GM23338 (cell line): ENCODE data around the gene UPP2. TPM values are rescaled to one million over a fixed set of nuclear protein-coding genes. Genes with fewer than 3 reads are reported as not detected.
A peak's percentile ranks its signal among the peaks of the same experiment; 100 is the strongest.

Source experiments
- ATAC-seq: fragments of 200-7000 bp; cut with Tn5 transposase; 3 replicates; pipeline ENCODE4 v1.9.1; 2020
- DNase-seq: peaks from one replicate; pipeline ENCODE4 v3.0.0-alpha.2; 2015; ENCODE audit warnings: low spot score
- H2AFZ ChIP-seq: fragments of 200-600 bp; sonication (generic); 2 replicates; pipeline ENCODE4 v1.8.0; 2016; ENCODE audit warnings: antibody characterized with exemption, mild to moderate bottlenecking, moderate library complexity
- H3F3A ChIP-seq: fragments of 200-600 bp; sonication (generic); replicated peaks from 2 replicates; pipeline ENCODE4 v1.8.0; 2017; ENCODE audit warnings: antibody characterized with exemption, mixed run types, low read depth
- H3K27ac ChIP-seq: fragments of 200-600 bp; sonication (generic); 2 replicates; pipeline ENCODE4 v1.6.1; 2016; ENCODE audit warnings: low read depth
- H3K27me3 ChIP-seq: fragments of 200-600 bp; sonication (generic); 2 replicates; pipeline ENCODE4 v1.8.0; 2016; ENCODE audit warnings: mild to moderate bottlenecking, mixed run types, moderate library complexity; ENCODE audit not compliant: insufficient read depth
- H3K36me3 ChIP-seq: fragments of 200-600 bp; sonication (generic); 2 replicates; pipeline ENCODE4 v1.8.0; 2016; ENCODE audit warnings: mild to moderate bottlenecking; ENCODE audit not compliant: insufficient read depth
- H3K4me1 ChIP-seq: fragments of 200-600 bp; sonication (generic); 2 replicates; pipeline ENCODE4 v1.8.0; 2016; ENCODE audit warnings: mild to moderate bottlenecking, moderate library complexity; ENCODE audit not compliant: insufficient read depth
- H3K4me2 ChIP-seq: fragments of 200-600 bp; sonication (generic); 2 replicates; pipeline ENCODE4 v1.7.1; 2017; ENCODE audit warnings: mixed run types
- H3K4me3 ChIP-seq: fragments of 200-600 bp; sonication (generic); 2 replicates; pipeline ENCODE4 v1.6.1; 2016; ENCODE audit warnings: mixed run types
- H3K79me2 ChIP-seq: fragments of 200-600 bp; sonication (generic); replicated peaks from 2 replicates; pipeline ENCODE4 v1.8.0; 2017; ENCODE audit warnings: mild to moderate bottlenecking; ENCODE audit not compliant: insufficient read depth
- H3K9me2 ChIP-seq: fragments of 200-600 bp; sonication (generic); 2 replicates; pipeline ENCODE4 v1.8.0; 2017; ENCODE audit not compliant: insufficient read depth
- H4K20me1 ChIP-seq: fragments of 200-600 bp; sonication (generic); replicated peaks from 2 replicates; pipeline ENCODE4 v1.8.0; 2017; ENCODE audit warnings: mild to moderate bottlenecking; ENCODE audit not compliant: insufficient read depth
- H3K27ac Mint-ChIP-seq: 2 replicates; pipeline ENCODE4 v1.8.0; 2020; ENCODE audit warnings: inconsistent platforms, mild to moderate bottlenecking, moderate library complexity, mixed read lengths
- H3K27me3 Mint-ChIP-seq: 3 replicates; pipeline ENCODE4 v1.8.0; 2022; ENCODE audit warnings: low read depth, mild to moderate bottlenecking, moderate library complexity, mixed read lengths, inconsistent platforms; ENCODE audit not compliant: insufficient read depth, poor library complexity
- H3K36me3 Mint-ChIP-seq: 3 replicates; pipeline ENCODE4 v1.8.0; 2021; ENCODE audit warnings: low read depth, mild to moderate bottlenecking, inconsistent platforms, moderate library complexity, mixed read lengths
- H3K4me1 Mint-ChIP-seq: 3 replicates; pipeline ENCODE4 v1.8.0; 2020; ENCODE audit warnings: mild to moderate bottlenecking, inconsistent platforms, mixed read lengths
- H3K4me3 Mint-ChIP-seq: 3 replicates; pipeline ENCODE4 v1.8.0; 2021; ENCODE audit warnings: moderate library complexity, mild to moderate bottlenecking, inconsistent platforms, mixed read lengths
- H3K9me3 Mint-ChIP-seq: 3 replicates; pipeline ENCODE4 v1.8.0; 2020; ENCODE audit warnings: moderate library complexity, mild to moderate bottlenecking, inconsistent platforms, mixed read lengths
- CREB1 ChIP-seq: fragments of 250-450 bp; sonication (Bioruptor Pico); IDR thresholded peaks from 2 replicates; pipeline ENCODE4 v1.5.0; 2020; ENCODE audit warnings: low read depth, mild to moderate bottlenecking, moderate library complexity
- CTCF ChIP-seq, 2 experiments: fragments of 200-600 bp in 1 of 2; sonication (generic) in 1 of 2; conservative IDR thresholded peaks; 2 replicates each; pipeline versions ENCODE4 v1.5.1 to v1.6.1; 2016 to 2017; ENCODE audit warnings: antibody characterized with exemption in 2 of 2, low read depth in 2 of 2, mild to moderate bottlenecking in 2 of 2, moderate library complexity in 1 of 2
- ETS1 ChIP-seq: IDR thresholded peaks from 2 replicates; pipeline ENCODE4 v1.6.1; 2016; ENCODE audit warnings: antibody characterized with exemption
- EZH2 ChIP-seq: fragments of 200-600 bp; sonication (generic); IDR thresholded peaks from one replicate; pipeline ENCODE4 v1.8.0; 2017; ENCODE audit warnings: antibody characterized with exemption, mild to moderate bottlenecking, low read depth; ENCODE audit not compliant: unreplicated experiment
- EZH2phosphoT487 ChIP-seq: fragments of 200-600 bp; sonication (generic); IDR thresholded peaks from one replicate; pipeline ENCODE4 v1.8.1; 2018; ENCODE audit warnings: antibody characterized with exemption; ENCODE audit not compliant: unreplicated experiment
- JUNB ChIP-seq: IDR thresholded peaks from one replicate; pipeline ENCODE4 v1.6.1; 2016; ENCODE audit warnings: antibody characterized with exemption; ENCODE audit not compliant: unreplicated experiment
- NANOG ChIP-seq: IDR thresholded peaks from 2 replicates; pipeline ENCODE4 v1.6.1; 2016; ENCODE audit warnings: antibody characterized with exemption, borderline replicate concordance
- POLR2AphosphoS5 ChIP-seq: IDR thresholded peaks from 2 replicates; pipeline ENCODE4 v1.6.1; 2016; ENCODE audit warnings: antibody characterized with exemption, low read depth
- STAT1 ChIP-seq: IDR thresholded peaks from one replicate; pipeline ENCODE4 v1.6.1; 2016; ENCODE audit warnings: antibody characterized with exemption; ENCODE audit not compliant: unreplicated experiment
- ZNF114 ChIP-seq: fragments of 250-450 bp; sonication (Bioruptor Pico); IDR thresholded peaks from 2 replicates; pipeline ENCODE4 v1.5.0; 2020; ENCODE audit warnings: mild to moderate bottlenecking, moderate library complexity
- ZNF331 ChIP-seq: fragments of 250-450 bp; sonication (Bioruptor Pico); IDR thresholded peaks from 2 replicates; pipeline ENCODE4 v1.5.0; 2020; ENCODE audit warnings: low read depth, mild to moderate bottlenecking, moderate library complexity
- polyA plus RNA-seq: library from polyadenylated mRNA; unstranded; fragments of >200 nt; fragmentation: Nextera tagmentation; extraction: Ambion mirVana; gene quantifications from 2 replicates; pipeline ENCODE4 v1.2.1, GENCODE V29; 2016
- total RNA-seq: library from RNA; depleted of rRNA; stranded (reverse); fragments of >200 nt; shearing (Covaris generic); gene quantifications from 2 replicates; pipeline ENCODE4 v1.2.3, GENCODE V29; 2014
- TF ChIP-seq, protein P1 (sequence below): fragments of 250-450 bp; sonication (Bioruptor Pico); IDR thresholded peaks from 2 replicates; pipeline ENCODE4 v1.5.0; 2020; ENCODE audit warnings: mild to moderate bottlenecking, moderate library complexity
- TF ChIP-seq, protein P2 (sequence below): IDR thresholded peaks from one replicate; pipeline ENCODE4 v1.6.1; 2018; ENCODE audit warnings: antibody characterized with exemption; ENCODE audit not compliant: unreplicated experiment

UPP2 gene
- total and polyA plus RNA-seq, 2 experiments from 2014 or later, result not detected

DNA sequence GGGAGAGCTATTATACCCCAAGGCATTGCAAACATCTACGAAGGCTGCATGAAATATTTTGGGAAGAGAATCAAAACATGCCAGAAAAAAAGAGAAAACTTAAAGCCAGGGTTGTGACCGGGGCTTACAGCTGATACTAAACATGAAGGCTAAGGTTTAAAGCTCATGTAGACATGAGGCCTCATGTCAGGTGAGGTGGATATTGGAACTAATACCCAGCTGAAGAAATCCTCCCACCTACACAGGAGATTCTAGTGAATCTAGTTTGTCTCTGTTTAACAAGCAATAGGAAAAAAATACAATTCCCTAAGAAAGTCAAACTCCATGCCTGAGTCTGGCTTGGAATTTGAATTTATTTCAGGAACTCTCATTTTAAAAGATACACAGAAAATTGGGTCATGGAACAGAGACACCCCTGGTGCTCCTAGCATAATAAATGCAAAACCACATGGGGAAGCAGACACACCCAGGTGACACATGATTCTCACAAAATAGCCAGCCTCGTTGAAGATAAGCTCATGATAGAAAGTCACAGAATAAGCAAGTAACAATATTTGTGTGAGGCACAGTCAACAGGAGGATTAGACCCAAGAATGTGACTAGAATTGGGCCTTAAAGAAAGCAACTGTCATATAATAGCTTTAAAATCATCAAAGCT lies 42.2 kb downstream of the UPP2 start:
- H3K4me3 ChIP-seq, result no peak overlapping the region
- TF ChIP-seq CTCF (conservative IDR thresholded peaks at IDR 0.05; ENCODE audit: low read depth in 2 of 2) (no peak), STAT1 (no peak), CREB1 (CRISPR knock-in tag) (no peak), ZNF331 (CRISPR knock-in tag) (no peak), JUNB (no peak), ZNF114 (no peak), EZH2phosphoT487 (no peak), EZH2 (no peak), ETS1 (no peak), NANOG (no peak), POLR2AphosphoS5 (no peak)
- TF ChIP-seq, protein P1, sequence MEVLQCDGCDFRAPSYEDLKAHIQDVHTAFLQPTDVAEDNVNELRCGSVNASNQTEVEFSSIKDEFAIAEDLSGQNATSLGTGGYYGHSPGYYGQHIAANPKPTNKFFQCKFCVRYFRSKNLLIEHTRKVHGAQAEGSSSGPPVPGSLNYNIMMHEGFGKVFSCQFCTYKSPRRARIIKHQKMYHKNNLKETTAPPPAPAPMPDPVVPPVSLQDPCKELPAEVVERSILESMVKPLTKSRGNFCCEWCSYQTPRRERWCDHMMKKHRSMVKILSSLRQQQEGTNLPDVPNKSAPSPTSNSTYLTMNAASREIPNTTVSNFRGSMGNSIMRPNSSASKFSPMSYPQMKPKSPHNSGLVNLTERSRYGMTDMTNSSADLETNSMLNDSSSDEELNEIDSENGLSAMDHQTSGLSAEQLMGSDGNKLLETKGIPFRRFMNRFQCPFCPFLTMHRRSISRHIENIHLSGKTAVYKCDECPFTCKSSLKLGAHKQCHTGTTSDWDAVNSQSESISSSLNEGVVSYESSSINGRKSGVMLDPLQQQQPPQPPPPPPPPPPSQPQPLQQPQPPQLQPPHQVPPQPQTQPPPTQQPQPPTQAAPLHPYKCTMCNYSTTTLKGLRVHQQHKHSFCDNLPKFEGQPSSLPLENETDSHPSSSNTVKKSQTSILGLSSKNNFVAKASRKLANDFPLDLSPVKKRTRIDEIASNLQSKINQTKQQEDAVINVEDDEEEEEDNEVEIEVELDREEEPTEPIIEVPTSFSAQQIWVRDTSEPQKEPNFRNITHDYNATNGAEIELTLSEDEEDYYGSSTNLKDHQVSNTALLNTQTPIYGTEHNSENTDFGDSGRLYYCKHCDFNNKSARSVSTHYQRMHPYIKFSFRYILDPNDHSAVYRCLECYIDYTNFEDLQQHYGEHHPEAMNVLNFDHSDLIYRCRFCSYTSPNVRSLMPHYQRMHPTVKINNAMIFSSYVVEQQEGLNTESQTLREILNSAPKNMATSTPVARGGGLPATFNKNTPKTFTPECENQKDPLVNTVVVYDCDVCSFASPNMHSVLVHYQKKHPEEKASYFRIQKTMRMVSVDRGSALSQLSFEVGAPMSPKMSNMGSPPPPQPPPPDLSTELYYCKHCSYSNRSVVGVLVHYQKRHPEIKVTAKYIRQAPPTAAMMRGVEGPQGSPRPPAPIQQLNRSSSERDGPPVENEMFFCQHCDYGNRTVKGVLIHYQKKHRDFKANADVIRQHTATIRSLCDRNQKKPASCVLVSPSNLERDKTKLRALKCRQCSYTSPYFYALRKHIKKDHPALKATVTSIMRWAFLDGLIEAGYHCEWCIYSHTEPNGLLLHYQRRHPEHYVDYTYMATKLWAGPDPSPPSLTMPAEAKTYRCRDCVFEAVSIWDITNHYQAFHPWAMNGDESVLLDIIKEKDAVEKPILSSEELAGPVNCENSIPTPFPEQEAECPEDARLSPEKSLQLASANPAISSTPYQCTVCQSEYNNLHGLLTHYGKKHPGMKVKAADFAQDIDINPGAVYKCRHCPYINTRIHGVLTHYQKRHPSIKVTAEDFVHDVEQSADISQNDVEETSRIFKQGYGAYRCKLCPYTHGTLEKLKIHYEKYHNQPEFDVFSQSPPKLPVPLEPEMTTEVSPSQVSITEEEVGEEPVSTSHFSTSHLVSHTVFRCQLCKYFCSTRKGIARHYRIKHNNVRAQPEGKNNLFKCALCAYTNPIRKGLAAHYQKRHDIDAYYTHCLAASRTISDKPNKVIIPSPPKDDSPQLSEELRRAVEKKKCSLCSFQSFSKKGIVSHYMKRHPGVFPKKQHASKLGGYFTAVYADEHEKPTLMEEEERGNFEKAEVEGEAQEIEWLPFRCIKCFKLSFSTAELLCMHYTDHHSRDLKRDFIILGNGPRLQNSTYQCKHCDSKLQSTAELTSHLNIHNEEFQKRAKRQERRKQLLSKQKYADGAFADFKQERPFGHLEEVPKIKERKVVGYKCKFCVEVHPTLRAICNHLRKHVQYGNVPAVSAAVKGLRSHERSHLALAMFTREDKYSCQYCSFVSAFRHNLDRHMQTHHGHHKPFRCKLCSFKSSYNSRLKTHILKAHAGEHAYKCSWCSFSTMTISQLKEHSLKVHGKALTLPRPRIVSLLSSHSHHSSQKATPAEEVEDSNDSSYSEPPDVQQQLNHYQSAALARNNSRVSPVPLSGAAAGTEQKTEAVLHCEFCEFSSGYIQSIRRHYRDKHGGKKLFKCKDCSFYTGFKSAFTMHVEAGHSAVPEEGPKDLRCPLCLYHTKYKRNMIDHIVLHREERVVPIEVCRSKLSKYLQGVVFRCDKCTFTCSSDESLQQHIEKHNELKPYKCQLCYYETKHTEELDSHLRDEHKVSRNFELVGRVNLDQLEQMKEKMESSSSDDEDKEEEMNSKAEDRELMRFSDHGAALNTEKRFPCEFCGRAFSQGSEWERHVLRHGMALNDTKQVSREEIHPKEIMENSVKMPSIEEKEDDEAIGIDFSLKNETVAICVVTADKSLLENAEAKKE (CRISPR knock-in tag), result no peak
- TF ChIP-seq, protein P2, sequence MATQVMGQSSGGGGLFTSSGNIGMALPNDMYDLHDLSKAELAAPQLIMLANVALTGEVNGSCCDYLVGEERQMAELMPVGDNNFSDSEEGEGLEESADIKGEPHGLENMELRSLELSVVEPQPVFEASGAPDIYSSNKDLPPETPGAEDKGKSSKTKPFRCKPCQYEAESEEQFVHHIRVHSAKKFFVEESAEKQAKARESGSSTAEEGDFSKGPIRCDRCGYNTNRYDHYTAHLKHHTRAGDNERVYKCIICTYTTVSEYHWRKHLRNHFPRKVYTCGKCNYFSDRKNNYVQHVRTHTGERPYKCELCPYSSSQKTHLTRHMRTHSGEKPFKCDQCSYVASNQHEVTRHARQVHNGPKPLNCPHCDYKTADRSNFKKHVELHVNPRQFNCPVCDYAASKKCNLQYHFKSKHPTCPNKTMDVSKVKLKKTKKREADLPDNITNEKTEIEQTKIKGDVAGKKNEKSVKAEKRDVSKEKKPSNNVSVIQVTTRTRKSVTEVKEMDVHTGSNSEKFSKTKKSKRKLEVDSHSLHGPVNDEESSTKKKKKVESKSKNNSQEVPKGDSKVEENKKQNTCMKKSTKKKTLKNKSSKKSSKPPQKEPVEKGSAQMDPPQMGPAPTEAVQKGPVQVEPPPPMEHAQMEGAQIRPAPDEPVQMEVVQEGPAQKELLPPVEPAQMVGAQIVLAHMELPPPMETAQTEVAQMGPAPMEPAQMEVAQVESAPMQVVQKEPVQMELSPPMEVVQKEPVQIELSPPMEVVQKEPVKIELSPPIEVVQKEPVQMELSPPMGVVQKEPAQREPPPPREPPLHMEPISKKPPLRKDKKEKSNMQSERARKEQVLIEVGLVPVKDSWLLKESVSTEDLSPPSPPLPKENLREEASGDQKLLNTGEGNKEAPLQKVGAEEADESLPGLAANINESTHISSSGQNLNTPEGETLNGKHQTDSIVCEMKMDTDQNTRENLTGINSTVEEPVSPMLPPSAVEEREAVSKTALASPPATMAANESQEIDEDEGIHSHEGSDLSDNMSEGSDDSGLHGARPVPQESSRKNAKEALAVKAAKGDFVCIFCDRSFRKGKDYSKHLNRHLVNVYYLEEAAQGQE, result no peak
- Mint-ChIP-seq H3K27ac (no peak overlapping the region), H3K9me3 (no peaks in the 10 kb centered on the region), H3K4me3 (no peak overlapping the region), H3K27me3 (peaks cover 4% of the 10 kb centered on the region), H3K36me3 (no peaks in the 10 kb centered on the region), H3K4me1 (peaks cover 13% of the 10 kb centered on the region)
- H3K79me2 ChIP-seq, result no peaks in the 10 kb centered on the region
- no peak overlapping the region for H3K4me2 ChIP-seq
- H3K9me2 ChIP-seq, result peaks cover 6% of the 10 kb centered on the region; the same call in 1 of the 2 replicates
- H3F3A ChIP-seq, result no peaks in the 10 kb centered on the region
- peak overlapping the region; percentile 66; the same call in 1 of the 2 replicates for H2AFZ ChIP-seq
- no peaks in the 10 kb centered on the region for H3K36me3 ChIP-seq
- H4K20me1 ChIP-seq, result no peaks in the 10 kb centered on the region
- H3K4me1 ChIP-seq, result no peaks in the 10 kb centered on the region
- no peak for ATAC-seq
- H3K27ac ChIP-seq, result no peak overlapping the region
- no peak for DNase-seq
- H3K27me3 ChIP-seq, result no peaks in the 10 kb centered on the region
